KG1 (cell line): ENCODE measurements around the gene FAM111B.
"Not testable (repeated sequence)": the region's sequence is repeated elsewhere in the genome, so short reads cannot be mapped to it uniquely, and the experiment has no call there.

Experiments used
- DNase-seq: peaks from one replicate; lab custom pipeline; 2025; lab: John Stamatoyannopoulos, UW

The FAM111B gene

DNA sequence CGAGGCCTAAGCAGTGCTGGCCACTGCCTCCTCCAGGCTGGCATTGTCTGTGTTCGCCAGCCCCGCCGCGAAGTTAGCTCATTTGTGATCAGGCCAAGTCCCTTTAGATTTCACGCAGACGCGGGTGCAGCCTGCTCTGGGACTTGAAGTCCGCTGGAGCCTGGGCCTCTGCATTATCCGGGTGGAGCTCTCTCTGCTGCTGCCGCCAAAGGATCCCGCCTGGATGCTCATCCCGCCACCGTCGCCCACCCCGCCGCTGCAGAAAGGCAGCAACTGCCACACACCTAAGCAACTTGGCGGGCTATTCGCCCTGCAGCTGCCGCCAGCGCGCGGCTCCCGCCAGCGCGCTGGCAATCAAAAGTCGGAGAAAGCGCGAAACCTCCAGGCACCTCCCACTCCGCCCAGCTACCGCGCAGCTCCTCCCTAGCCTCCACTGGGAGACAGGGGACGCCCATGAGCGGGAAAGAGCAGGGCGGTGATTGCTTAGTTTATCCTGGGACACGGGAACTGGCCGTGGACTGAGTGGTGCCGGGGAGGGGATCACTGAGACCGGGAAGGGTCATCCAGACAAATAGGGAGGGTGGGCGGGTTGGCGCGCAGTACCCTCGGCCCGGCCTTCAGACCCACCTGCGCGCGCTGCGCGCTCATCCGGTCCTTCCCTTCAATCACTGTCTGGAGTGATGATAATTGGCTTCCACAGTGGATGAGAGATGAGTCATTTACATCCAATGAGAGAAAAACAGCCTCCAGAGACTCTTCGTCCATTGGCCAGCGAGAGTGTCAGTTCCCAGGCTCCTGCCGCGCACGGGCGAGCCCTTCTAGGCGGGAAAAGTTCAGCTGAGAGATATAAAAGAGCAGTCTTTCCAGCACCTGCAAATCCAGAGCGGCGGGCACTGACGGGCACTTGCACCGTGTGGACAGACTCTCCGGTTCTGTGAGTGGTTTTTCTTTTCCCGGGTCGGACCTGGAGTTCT lies at the start of gene FAM111B:
Gene FAM111B (plus strand): TSS at position 875 of the 974 bp plus-strand sequence. CDS start 2,389 bp downstream, outside the sequence.
- peak; percentile 16 for DNase-seq

- DNase-seq = peak; percentile 98
These were observed 48.7 kb upstream of the FAM111B start for GRCh38 chr11:59058120-59059033.

GRCh38 chr11:59060096-59060495 lies 46.9 kb upstream of the FAM111B start:
- not testable (repeated sequence) for DNase-seq

DNA sequence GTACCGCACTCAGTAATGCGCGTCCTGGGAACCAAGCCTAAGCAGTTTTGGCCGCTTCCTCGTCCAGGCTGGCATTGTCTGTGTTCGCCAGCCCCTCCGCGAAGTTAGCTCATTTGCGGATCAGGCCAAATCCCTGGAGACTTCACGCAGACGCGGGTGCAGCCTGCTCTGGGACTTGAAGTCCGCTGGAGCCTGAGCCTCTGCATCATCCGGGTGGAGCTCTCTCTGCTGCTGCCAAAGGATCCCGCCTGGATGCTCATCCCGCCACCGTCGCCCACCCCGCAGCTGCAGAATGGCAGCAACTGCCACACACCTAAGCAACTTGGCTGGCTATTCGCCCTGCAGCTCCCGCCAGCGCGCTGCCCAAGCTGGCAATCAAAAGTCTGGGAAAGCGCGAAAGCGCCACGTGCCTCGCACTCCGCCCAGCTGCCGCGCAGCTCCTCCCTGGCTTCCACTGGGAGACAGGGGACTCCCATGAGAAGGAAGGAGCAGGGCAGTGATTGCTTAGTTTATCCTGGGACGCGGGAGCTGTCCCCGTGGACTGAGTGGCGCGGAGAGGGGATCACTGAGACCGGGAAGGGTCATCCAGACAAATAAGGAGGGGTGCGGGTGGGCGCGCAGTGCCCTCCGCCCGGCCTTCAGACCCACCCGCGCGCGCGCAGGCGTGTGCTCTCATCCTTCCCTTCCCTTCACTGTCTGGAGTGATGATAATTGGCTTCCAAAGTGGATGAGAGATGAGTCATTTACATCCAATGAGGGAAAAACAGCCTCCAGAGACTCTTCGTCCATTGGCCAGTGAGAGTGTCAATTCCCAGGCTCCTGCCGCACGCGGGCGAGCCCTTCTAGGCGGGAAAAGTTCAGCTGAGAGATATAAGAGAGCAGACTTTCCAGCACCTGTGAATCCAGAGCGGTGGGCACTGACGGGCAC lies 44.2 kb upstream of the FAM111B start:
- DNase-seq = no peak

DNA sequence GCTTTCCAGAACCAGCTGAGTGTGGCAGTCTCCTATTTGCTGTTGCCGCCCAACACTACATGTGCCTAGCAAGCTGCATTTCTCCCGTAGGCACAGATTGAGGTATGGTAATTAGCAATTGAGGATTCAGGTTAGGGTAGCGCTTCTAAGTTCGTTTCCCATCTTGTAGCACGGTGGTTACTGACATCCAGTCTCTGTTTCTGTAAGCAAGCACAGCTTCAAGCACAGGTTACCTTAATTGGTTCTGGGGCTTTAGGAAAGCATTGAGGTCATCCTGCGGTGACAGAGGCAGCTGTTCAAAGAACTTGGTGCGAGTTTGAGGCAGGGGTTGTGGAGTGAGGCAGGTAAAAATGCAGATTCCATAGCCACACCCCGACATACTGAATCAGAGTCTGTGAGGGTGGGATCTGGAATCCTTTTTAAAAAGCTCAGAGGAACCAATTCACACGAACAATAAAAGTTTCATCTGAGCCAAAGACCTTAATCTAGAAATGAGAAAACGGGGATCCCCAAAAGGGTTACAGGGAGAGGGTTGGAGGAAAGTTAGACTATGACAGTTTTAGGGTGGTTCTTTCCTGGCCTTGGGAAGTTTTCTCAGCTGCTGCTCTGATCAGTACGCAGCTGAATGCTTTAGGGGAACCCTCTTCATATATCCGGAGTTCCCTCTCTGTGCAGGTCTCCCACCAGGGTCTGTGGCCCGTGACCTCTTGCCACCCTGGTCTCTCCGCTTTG lies 42.9 kb upstream of the FAM111B start:
- DNase-seq = not testable (repeated sequence)

DNA sequence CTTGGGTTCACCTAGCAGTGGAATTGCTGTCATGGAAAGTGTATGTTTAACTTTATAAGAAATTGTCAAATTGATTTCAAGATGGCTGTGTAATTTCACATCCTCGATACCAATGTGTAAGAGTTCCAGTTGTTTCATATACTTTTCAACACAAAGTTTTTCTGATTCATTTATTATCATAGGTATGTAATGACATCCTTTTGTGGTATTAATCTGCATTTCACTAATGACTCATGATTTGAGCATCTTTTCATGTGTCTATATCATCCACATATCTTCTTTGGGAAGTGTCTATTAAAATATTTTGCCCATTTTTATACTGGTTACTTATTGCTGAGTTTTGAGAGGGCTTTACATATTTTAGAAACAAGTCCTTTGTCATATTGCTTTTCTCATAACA lies 38.0 kb upstream of the FAM111B start:
- no peak for DNase-seq

GRCh38 chr11:59076876-59077571 lies 30.0 kb upstream of the FAM111B start:
- peak; percentile 70 for DNase-seq

DNA sequence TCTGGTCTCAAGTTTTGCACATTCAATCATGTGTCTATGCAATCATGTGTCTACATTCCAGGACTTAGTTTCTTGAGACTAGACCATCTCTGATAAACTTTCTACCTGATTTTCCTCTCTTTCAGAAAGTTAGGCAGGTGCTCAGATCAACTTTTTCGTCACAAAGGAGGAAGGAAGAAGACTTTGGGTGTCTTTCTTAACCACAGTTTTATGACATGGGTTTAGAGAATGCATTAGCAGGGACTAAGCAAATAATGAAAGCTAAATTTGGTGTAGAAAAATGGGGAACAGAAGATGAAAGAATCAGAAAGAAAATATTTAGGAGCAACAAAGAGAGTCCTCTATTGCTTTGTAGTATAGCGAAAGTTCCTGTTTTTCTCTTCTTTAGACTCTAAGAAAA lies 28.6 kb upstream of the FAM111B start:
- no peak for DNase-seq

DNA sequence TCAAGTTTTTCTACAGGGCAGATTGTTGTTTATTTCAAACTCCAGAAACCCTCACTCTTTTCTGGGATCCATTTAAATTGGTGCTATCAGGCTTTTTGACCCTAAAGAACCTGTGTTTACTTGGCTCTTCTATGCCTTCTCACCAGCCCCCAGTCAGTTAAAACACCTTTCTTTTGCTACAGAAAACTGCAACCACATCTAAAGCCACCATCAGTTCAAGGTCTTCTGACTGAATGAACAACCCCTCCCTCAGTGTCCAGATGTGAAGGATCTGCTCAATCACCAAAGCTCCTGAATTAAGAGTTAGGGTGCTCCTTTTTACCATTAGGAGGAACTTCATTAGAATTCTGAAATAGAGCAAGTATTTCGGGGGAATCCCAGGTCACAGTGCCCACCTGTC lies 28.0 kb upstream of the FAM111B start:
- no peak for DNase-seq

DNA sequence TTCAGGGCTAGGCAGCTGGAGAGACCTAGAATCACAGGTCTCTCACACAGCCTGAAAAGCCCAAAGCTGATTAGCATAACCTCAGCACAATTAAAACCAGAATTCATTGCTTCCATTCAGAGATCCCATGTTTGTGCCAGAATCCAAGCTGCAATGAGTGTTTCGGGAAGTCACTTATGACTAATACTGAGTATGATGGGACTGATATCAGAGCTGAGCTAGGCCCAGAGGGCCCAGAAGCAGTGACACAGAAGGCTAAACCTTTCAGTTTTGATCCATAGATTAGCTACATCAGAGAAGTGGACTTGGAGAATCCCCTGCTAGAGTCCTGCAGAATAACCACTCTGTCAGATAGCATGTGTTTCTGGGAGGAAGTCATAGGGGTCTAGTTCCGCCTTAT lies 26.6 kb upstream of the FAM111B start:
- DNase-seq = not testable (repeated sequence)

DNA sequence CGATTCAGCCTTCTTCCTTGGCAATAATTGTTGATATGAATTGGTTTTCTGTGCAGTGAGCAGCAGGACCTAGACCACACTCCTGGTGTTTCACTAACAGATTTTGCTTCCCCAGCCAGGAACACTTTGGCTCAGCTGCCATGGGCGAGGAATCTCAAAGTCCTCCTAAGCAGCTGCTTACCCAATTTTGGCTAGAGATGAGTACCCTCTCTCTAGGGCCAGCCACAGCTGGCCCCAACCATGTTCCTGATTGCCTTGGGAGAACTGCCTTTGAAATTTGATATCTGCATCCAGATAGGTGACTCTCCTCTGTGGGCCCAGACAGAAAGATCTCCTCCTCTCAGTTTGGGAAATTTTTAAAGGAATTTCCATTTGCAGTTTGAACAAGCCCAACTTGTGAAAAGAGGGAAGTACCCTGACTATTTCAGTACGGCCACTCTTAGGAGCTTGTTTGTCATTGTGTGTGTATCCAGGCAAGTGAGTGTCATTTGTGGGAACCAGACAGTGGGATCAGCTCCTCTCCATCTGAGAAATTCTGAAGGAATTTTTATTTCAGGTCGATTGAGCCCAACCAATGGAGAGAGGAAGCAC lies 25.5 kb upstream of the FAM111B start:
- not testable (repeated sequence) for DNase-seq

GRCh38 chr11:59086007-59086406 lies 21.0 kb upstream of the FAM111B start, which contains the start of gene GLYATL1B:
GLYATL1B (plus strand) TSS chr11:59086307; CDS start chr11:59086307, 0 bp downstream.
- not testable (repeated sequence) for DNase-seq

DNA sequence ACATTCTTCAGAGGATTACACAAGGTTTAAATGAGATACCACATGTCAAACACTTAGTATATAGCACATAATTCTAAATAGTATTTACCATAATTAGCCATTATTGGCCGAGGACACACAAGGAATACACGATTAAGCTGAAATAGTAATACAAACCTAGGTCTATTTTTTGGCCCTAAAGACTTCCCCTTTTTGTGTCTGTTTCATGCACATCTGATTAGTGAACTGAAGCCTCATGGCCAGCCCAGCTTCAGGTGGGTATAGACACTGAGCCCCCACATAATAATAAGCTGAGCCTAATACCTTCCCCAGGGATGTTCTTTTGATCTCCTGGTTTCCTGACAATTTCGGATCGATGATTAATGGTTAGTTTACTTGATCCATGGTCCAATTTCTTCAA lies 18.9 kb upstream of the FAM111B start:
- no peak for DNase-seq

- not testable (repeated sequence) for DNase-seq
These were observed 13.5 kb upstream of the FAM111B start for GRCh38 chr11:59093576-59093975.

GRCh38 chr11:59095225-59095624 lies 11.8 kb upstream of the FAM111B start:
- not testable (repeated sequence) for DNase-seq

DNA sequence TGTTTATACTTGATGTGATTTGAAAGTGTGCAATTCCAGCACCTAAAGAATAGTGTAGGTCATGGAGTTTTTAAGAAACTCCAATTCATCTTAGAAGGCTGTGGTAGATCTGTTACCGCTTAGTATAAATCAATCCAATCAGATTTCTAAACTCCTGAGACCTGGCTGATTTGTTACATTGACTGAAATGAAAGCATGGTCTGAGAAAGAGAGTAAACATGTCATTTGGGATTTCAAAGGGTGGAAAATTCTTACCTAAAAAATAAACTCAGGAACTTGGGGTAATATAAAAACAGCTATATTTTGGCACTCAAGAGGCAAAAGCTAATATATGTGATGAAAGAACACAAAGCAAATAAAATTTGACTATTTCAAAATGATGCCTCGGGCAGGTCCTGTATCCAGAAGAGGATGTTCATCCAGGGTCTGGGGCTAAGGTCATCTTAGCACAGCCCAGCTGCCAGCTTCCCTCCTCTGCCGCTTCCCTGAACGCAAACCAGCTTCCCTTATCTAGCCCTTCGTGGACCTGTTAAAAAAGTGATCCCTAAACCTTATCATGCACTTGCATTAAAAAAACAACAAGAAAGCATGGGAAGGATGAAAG lies 11.0 kb upstream of the FAM111B start:
- not testable (repeated sequence) for DNase-seq

GRCh38 chr11:59097113-59097708 lies 9.8 kb upstream of the FAM111B start:
- DNase-seq = peak; percentile 28

GRCh38 chr11:59097938-59098337 lies 9.1 kb upstream of the FAM111B start:
- DNase-seq = not testable (repeated sequence)
